ENCODE data around the gene OR2AT4. TPM values are rescaled to one million over a fixed set of nuclear protein-coding genes. Genes with fewer than 3 reads are reported as not detected.

Gene OR2AT4
- total and polyA plus RNA-seq, 2 of the 8 experiments (the other 6 are each of a cell fraction or from before 2014, with no cell fraction given) = not detected

DNA sequence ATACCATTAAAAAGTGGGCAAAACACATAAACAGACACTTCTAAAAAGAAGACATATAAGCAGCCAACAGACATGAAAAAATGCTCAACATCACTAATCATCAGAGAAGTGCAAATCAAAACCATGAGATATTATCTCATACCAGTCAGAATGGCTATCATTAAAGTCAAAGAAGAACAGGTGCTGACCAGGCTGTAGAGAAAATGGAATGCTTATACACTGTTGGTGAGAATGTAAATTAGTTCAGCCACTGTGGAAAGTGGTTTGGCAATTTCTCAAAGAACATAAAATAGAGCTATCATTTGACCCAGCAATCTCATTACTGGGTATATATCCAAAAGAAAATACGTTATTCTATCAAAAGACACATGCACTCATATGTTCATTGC is 13.5 kb downstream of the OR2AT4 start:
- no peak overlapping the region for H3K18ac ChIP-seq (ENCODE audit: extremely low read depth, low read length)
- H2BK5ac ChIP-seq (ENCODE audit: low read depth, low read length) = no peak overlapping the region
- no peak overlapping the region for H2BK20ac ChIP-seq (ENCODE audit: low read length)
- H4K5ac ChIP-seq (ENCODE audit: insufficient read length, low read depth, low read length) = no peak overlapping the region
- H3K4me2 ChIP-seq (ENCODE audit: insufficient read depth in 1 of 2, low read depth in 2 of 2, low read length in 2 of 2) = no peak overlapping the region
- no peak overlapping the region for H2BK120ac ChIP-seq (replicated peaks; ENCODE audit: low read depth, low read length)
- no peak overlapping the region for H3K27ac ChIP-seq (ENCODE audit: low read depth, low read length)
- no peak overlapping the region for H2AK5ac ChIP-seq (ENCODE audit: low read depth, low read length)
- H2BK15ac ChIP-seq (ENCODE audit: low read length) = no peak overlapping the region
- no peaks in the 10 kb centered on the region for H3K79me2 ChIP-seq (ENCODE audit: control insufficient read depth in 1 of 2, insufficient read depth in 2 of 2, low read length in 2 of 2)
- no peaks in the 10 kb centered on the region for H3K27me3 ChIP-seq (replicated peaks in 1 of 4; ENCODE audit: control insufficient read depth in 3 of 4, extremely low read depth in 1 of 4, insufficient read depth in 3 of 4, low read length in 3 of 4)
- no peak overlapping the region for H3K23ac ChIP-seq (ENCODE audit: insufficient read length)
- no peaks in the 10 kb centered on the region for H3K23me2 ChIP-seq (ENCODE audit: low read depth, low read length)
- no peaks in the 10 kb centered on the region for H3K4me1 ChIP-seq (replicated peaks in 1 of 4; ENCODE audit: control insufficient read depth in 3 of 4, insufficient read depth in 4 of 4, low read length in 3 of 4)
- DNase-seq (ENCODE audit: low read depth in 1 of 2, low spot score in 2 of 2) (no peak), FAIRE-seq (no peak)
- H4K91ac ChIP-seq (replicated peaks; ENCODE audit: insufficient read length, low read length) = no peak overlapping the region
- H4K20me1 ChIP-seq (replicated peaks in 1 of 2; ENCODE audit: control insufficient read depth in 1 of 2, insufficient read depth in 2 of 2, low read length in 2 of 2) = no peaks in the 10 kb centered on the region
- H2BK12ac ChIP-seq (ENCODE audit: low read depth, low read length) = no peak overlapping the region
- H2AFZ ChIP-seq (ENCODE audit: low read length) = no peak overlapping the region
- ChIA-PET CTCF (ENCODE audit: partially characterized antibody) (interaction anchor here (0.6 to 1.8 kb wide), 3 partner anchors 47 to 61 kb away, joined by 3 to 4 read pairs (median 3); no protein-coding TSS in a partner anchor), POLR2A (ENCODE audit: partially characterized antibody) (no interaction called here)
- TF ChIP-seq SUZ12 (IDR thresholded peaks at IDR 0.05; ENCODE audit: low read length) (no peak), SIRT6 (IDR thresholded peaks at IDR 0.05; ENCODE audit: low read length) (no peak), TCF12 (IDR thresholded peaks at IDR 0.05; ENCODE audit: low read depth, low read length) (no peak), CEBPB (IDR thresholded peaks at IDR 0.05; ENCODE audit: low read depth, low read length) (no peak), BCL11A (IDR thresholded peaks at IDR 0.05; ENCODE audit: low read depth in 2 of 2, low read length in 2 of 2) (no peak)
- TF ChIP-seq, protein P1, sequence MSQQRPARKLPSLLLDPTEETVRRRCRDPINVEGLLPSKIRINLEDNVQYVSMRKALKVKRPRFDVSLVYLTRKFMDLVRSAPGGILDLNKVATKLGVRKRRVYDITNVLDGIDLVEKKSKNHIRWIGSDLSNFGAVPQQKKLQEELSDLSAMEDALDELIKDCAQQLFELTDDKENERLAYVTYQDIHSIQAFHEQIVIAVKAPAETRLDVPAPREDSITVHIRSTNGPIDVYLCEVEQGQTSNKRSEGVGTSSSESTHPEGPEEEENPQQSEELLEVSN (IDR thresholded peaks at IDR 0.05) = no peak
- no peak overlapping the region for H3K56ac ChIP-seq (replicated peaks; ENCODE audit: insufficient read length, low read depth, low read length)
- H3K4ac ChIP-seq (replicated peaks; ENCODE audit: insufficient read length, low read depth, low read length) = no peak overlapping the region
- no peaks in the 10 kb centered on the region for H3K9me3 ChIP-seq (ENCODE audit: insufficient read depth in 2 of 2, low read depth in 1 of 2, low read length in 1 of 2)
- 84% methylated on average over 1 of the region's 1 CpG; no CpG with 5 or more reads in 1 of the 2 experiments for WGBS, 2 experiments (ENCODE audit: extremely low coverage in 1 of 2, insufficient coverage in 1 of 2, insufficient read length in 1 of 2, insufficient replicate concordance in 2 of 2, low coverage in 1 of 2, low lambda C conversion rate in 2 of 2, missing lambda C conversion rate in 1 of 2)
- no peak overlapping the region for H3K14ac ChIP-seq (ENCODE audit: insufficient read length)
- no peak overlapping the region for H4K8ac ChIP-seq (ENCODE audit: extremely low read depth, insufficient read depth, low read length)
- H3K9ac ChIP-seq (replicated peaks in 1 of 4; ENCODE audit: extremely low read depth in 1 of 4, low read depth in 3 of 4, low read length in 3 of 4) = no peak overlapping the region
- no peak overlapping the region for H3K4me3 ChIP-seq (ENCODE audit: extremely low read depth in 1 of 4, insufficient read depth in 2 of 4, low read depth in 3 of 4, low read length in 4 of 4)
- no peaks in the 10 kb centered on the region for H3K79me1 ChIP-seq (ENCODE audit: low read depth, low read length)
- no peaks in the 10 kb centered on the region for H3K36me3 ChIP-seq (ENCODE audit: control insufficient read depth in 2 of 4, insufficient read depth in 4 of 4, low read length in 3 of 4)
